NCI-H146 treated with DMSO at 0.1 percent for 48 hours (cell line): ENCODE results near the gene CSMD2.

ENCODE experiments used
- DNase-seq: peaks from one replicate; lab custom pipeline; 2025; ENCODE audit not compliant: unreplicated experiment; lab: John Stamatoyannopoulos, UW

CSMD2 gene

DNA sequence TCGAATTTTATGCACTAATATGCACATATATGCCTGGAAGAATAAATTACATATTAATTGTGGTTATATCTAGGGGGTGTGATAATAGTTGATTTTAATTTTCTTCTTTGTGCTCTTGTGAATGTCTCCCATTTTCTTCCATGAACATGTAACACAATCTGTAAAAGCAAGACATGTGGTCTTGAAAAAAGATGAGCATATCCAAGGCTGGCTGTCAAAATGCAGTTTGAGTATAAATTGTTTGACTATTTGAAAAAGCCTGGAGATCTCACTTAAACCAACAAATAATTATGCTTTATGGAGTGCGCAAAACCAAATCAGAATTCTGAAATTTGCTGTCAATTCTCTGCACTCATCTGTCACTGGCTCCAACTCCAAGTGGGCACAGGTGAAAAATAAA is 157.3 kb downstream of the CSMD2 start:
- no peak for DNase-seq

- no peak for DNase-seq
These were observed 159.7 kb downstream of the CSMD2 start for GRCh38 chr1:34005309-34005708.

DNA sequence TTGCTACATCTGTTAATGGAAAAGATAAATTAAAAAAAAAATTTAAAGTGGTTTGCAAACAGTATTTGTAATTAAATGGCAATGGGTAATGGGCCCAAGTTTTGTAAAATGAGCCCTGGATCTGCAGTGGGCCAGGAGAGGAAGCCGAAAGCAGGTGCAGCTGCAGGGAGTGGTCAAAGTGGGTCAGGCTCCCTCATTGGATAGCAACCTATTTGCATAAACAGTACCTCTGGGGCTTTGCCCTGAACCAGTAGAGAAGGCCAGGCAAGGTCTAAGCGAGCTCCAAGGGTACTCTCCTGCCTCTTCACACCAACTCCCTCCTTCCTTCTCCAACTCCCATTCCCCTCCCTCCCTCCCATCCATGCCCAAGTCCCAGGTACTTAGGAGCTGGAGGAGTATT is 162.2 kb downstream of the CSMD2 start:
- no peak for DNase-seq

- no peak for DNase-seq
These were observed 167.6 kb downstream of the CSMD2 start for GRCh38 chr1:33997127-33998036.

- DNase-seq, result no peak
These were observed 168.7 kb downstream of the CSMD2 start for GRCh38 chr1:33996281-33996680.

GRCh38 chr1:33993301-33993700 is 171.7 kb downstream of the CSMD2 start:
- no peak for DNase-seq

- no peak for DNase-seq
These were observed 174.7 kb downstream of the CSMD2 start for GRCh38 chr1:33990281-33990680.

- DNase-seq, result no peak
These were observed 176.9 kb downstream of the CSMD2 start for GRCh38 chr1:33988161-33988560.

DNA sequence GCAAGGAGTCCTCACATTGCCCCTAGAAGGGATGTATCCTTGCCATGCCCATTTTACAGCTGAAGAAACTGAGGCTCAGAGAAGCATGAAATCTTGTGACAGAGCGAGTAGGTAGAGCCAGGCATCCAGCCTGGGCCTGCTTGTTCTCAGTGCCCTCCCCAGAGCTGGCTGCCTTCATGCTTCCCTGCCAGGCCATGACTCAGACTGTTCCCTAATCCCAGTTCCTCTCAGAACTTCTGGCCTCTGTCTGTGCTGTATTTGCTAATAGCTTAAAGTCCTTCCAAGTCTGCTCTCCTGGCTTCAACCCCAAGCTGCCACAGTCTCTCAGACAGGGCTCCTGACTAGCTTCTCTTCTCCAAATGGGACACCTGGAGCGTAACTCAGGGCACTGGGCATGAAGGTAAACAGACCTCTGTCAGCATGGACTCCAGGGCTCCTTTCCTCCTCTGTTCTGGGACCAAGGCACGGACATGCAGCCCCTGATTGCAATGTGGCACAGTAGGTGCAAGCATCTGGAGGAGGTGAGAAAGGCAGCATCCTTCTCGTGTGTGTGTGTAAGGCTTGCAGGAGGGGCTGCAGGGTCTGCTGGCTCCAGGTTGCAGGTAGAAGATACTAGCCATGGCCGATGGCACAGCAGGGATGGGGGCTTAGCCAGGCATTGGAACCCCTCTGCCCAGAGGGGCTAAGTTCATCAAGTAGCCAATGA is 178.5 kb downstream of the CSMD2 start:
- DNase-seq, result no peak

- DNase-seq, result no peak
These were observed 179.4 kb downstream of the CSMD2 start for GRCh38 chr1:33985656-33986055.

DNA sequence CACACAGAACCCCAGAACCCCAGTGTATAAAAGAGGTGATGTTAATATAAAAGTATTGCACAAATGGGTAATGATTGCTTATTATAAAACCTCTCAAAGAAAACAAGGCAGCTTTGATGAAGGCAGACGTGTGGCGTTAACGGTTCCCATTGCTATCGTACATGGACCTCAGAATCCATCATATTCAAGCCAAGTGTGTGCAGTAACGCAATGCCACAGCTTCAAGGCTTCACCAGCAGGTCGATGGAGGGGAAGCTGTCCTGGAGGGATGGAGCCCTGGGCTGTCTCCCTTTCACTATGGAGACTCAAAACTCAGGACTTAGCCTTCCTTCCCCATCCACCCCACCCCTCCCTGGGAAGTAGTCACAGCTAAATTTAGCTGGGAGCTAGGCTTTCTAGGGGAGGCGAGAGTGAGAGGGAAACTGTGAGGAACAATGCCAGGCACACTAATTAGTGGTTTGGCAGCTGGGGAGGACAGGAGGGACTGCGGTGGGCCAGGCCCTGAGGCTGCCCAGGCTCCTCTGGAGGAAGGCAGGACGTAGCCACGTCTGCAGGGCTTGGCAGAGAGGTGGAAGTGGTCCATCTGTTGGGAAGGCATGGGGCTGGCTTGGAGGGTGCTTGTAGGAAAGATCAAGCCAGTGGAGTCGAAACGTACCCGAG is 180.0 kb downstream of the CSMD2 start:
- no peak for DNase-seq

DNA sequence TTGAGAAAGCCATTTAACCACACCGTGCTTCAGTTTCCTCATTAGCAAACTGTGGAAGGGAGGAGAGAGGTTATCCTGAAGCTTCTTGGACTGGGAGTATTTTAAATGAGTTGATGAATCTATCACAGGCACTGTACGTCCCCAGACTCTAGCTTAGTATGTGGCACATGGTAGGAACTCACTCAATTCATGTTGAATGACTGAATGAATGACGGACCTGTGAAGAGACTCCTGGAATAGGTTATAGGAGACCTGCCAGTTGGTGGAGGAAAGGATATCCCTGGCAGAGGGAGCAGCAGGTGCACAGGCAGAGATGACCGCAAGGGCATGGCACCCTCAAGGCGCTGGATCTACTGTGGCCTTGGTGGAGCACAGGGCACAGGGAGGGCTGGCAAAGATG is 182.6 kb downstream of the CSMD2 start:
- no peak for DNase-seq

GRCh38 chr1:33979341-33979740 is 185.7 kb downstream of the CSMD2 start:
- DNase-seq, result no peak

- no peak for DNase-seq
These were observed 189.1 kb downstream of the CSMD2 start for GRCh38 chr1:33975961-33976360.

DNA sequence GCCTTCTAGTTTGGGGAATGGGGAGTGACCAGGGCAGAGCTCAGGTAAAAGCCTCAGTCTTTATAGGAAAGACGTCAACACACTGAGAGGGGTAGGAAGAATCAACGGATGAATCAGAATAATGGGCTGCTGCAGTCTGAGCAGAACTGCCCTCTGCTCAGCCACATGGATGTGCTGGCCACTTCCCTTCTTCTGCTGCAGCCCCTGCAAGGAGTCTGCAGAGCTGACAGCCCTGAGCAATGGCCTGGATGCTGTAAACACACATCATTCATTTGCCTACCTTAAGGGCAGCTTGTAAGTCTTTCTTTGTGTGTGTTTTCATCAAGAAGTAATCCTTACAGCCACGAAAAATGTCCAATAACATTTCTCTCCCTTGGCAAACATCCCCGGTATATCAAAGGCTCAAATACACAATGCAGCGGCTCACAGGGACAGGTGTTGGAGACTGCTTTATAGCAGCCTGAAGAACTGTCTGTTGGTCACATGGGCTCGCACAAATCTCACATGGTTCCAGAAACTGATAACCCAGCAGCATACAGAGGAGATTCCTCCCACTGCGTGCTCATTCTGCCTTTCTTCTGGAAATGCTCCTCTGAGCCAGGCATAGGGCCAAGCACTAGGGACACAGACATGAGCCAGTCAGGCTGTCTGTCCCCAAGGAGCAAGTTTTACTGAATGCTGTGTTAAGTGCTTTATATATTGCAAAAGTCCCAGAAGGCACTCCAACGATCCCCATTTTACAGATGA is 191.1 kb downstream of the CSMD2 start:
- no peak for DNase-seq

DNA sequence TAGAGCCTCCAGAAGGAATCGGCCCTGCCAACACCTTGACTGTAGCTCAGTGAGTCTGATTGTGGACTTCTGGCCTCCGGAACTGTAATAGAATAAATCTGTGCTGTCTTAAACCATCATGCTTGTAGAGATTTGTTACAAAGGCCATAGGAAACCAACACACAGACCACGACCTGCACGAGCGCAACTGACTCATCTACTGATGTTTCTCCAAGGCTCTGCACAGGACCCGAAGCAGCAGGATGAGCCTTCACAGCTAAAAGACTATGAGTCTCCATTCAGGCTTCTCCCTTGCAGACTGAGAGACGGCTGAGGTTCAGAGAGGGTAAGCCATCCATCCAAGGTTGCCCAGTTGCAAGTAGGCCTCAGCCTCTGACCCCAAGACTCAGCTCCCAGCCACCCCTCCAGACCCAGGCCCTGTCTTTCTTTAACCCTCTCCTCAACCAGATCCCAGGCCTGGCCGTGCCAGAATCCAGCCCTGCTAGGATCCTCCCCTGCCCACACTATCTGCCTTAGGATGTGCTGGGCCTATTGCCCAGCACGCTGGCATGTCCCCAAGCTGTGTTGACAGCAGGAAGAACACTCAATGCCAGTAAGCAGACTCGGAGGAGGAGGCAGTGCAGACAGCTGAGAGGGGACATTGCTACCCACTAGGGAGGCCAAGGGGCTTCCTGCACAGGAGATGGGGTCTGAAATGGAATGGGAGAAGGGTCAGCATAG is 192.2 kb downstream of the CSMD2 start:
- no peak for DNase-seq

GRCh38 chr1:33971913-33972312 is 193.1 kb downstream of the CSMD2 start:
- DNase-seq, result no peak

DNA sequence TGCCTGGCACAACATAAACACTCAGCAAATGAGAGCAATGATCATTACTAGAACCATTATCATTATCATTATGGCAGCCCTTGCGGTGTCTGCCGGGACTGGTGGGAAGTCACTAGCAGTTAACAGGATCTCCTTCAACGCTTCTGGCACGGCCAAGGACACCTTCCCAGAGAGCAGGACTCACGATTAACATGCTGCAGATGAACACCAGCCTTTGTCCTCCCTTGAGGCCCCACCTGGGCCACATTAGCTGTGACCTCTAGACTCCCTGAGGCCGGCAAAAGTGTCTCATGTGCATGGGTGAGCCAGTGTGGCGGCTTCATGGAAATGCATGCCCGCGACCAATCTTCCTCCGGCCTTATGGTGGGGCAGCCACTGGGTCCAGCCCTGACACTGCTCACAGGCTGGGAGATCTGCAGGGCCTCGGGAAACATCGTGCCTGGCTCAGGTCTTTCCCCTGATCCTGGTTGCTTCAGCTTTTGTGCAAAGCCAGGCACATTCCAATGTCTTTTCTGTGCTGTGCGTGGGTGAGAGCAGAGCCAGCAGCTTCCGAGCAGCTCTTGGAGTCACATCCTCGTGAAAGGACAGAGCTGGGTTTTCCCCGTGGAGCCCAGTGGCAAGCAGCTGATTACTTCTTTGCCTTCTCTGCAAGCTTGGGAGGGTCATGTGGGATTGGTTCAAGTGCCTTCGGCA is 193.9 kb downstream of the CSMD2 start:
- no peak for DNase-seq

DNA sequence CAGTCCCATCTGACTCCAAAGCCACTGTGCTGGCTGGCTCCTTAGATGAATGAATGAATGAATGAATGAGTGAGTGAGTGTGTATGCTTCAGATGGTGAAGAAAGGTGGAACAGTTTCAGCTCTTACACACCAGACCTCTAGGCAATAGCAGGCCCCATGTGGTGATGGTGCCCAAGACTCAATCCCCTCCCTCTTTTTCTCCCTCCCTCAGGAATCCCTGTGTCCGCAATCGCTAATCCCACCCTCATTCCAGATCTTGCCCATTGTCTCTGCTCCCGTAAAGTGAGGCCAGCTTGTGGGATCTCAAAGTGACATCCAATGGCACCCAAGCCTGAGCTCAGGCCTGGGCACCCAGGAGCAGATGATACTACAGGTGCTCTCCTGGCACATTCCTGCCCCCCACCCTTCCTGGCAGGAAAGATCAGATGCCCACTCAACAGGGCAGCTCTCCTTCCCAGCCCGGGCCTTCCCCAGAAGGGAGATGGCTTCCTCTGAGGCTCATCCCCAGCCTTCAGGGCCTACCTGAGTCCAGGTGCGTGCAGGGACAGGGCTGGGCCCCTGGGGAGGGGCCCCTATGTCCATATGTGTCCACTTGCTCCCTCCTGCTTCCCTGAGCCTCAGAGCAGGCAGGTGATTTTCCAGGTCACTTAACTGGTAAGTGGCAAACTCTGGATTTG is 194.7 kb downstream of the CSMD2 start:
- no peak for DNase-seq
